OCI-LY3 (cell line): ENCODE measurements around the gene PLA2G6.

ENCODE experiments used
- EZH2phosphoT487 ChIP-seq: fragments of 200-600 bp; shearing (Covaris generic); IDR thresholded peaks from 2 replicates; pipeline ENCODE4 v1.6.1; 2018; ENCODE audit warnings: antibody characterized with exemption, mixed run types, low read depth
- TF ChIP-seq, protein P1 (sequence below): fragments of 200-600, 300-600 bp; sonication (generic); IDR thresholded peaks from 2 replicates; pipeline ENCODE4 v1.5.1; 2014; ENCODE audit warnings: antibody characterized with exemption, low read length, low read depth

DNA sequence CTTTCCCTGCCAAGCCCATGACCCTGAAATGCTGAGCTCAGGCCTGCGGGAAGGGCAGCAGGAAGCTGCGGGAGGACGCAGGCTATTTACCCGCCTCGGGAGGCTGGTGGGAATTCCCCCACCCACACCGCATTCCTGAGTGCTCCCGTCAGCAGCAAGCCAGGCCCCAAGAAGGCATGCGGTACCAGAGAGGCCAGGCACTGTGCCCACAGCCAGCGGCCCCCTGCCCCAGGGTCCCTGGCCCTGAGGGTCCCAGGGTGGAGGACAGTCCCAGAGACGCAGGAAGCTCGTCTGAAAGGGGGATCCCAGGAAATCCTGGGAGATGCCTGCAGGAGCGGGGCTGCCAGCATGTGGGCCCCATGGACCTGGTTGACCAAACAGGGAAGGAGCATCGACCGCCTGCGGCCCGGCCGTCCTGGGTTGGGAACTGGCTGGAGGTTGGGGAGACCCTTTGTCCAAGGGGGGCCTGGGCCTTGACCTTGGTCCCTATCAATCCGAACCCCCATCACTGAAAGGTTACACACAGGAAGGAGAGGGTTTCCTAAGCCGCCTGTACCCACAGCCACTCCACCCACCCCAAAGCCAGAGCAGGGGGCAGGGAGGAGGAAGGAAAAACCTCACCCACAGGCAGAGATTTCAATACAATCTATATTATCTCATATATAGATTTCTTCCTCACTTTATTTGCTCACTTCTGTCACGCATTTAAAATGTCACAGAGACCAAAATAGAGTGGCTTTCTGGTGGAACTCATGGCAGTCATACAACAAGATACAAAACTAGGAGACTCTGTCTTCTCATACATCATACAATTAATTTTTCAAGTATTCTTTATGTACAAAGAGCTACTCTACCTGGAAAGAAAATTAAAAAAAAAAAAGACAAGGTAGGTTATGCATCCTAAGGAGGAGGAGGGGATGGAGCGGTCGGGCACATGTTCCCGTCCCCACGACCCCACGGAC lies 37.3 kb upstream of the PLA2G6 start:
- TF ChIP-seq, protein P1, sequence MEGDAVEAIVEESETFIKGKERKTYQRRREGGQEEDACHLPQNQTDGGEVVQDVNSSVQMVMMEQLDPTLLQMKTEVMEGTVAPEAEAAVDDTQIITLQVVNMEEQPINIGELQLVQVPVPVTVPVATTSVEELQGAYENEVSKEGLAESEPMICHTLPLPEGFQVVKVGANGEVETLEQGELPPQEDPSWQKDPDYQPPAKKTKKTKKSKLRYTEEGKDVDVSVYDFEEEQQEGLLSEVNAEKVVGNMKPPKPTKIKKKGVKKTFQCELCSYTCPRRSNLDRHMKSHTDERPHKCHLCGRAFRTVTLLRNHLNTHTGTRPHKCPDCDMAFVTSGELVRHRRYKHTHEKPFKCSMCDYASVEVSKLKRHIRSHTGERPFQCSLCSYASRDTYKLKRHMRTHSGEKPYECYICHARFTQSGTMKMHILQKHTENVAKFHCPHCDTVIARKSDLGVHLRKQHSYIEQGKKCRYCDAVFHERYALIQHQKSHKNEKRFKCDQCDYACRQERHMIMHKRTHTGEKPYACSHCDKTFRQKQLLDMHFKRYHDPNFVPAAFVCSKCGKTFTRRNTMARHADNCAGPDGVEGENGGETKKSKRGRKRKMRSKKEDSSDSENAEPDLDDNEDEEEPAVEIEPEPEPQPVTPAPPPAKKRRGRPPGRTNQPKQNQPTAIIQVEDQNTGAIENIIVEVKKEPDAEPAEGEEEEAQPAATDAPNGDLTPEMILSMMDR, result no peak
- TF ChIP-seq EZH2phosphoT487, result no peak
